HepG2 (cell line): Measurements from ENCODE around the gene CALML4. TPM values are rescaled to one million over a fixed set of nuclear protein-coding genes. Genes with fewer than 3 reads are reported as not detected.

Experiments used
- ATAC-seq: fragments of 200-7000 bp; cut with Tn5 transposase; 3 replicates; pipeline ENCODE4 v1.9.1; 2020; ENCODE audit warnings: mild to moderate bottlenecking, moderate library complexity
- BruUV-seq: library from RNA; stranded (reverse); fragments of 400-500 nt; replicated peaks from 2 replicates; lab custom pipeline; 2021; lab: Mats Ljungman, UMichigan
- CTCF ChIA-PET: fragments of 300-600 bp; formaldehyde crosslinking; extraction: SDS; loops from one replicate; lab custom pipeline; 2021; ENCODE audit warnings: low total read pairs, inconsistent platforms, low intra/inter-chr PET ratio; lab: Yijun Ruan, JAX
- POLR2A ChIA-PET: fragments of 350-600 bp; sonication (Branson Sonifier 250); formaldehyde crosslinking; loops from one replicate; lab custom pipeline; 2020; ENCODE audit warnings: antibody characterized with exemption, inconsistent platforms; lab: Yijun Ruan, JAX
- DNase-seq: peaks from one replicate; pipeline ENCODE4 v3.0.0-alpha.2; 2015; ENCODE audit warnings: low spot score
- FAIRE-seq: peaks from 3 replicates; lab custom pipeline; 2011; peaks lifted over from hg19 to GRCh38; lab: Jason Lieb, UNC
- H2AFZ ChIP-seq: one replicate; pipeline ENCODE4 v1.6.1; 2011; ENCODE audit warnings: low read length, inconsistent platforms
- H3K27ac ChIP-seq: fragments of 300-600 bp; 3 replicates; pipeline ENCODE4 v1.8.0; 2011; ENCODE audit warnings: mixed run types, mild to moderate bottlenecking, mixed read lengths, low read length, inconsistent platforms; ENCODE audit not compliant: insufficient read depth; ENCODE audit errors: extremely low read length
- H3K27me3 ChIP-seq, 2 experiments: fragments of 200-600 bp in 1 of 2; 2 replicates in 1 of 2; 3 replicates in 1 of 2; pipeline versions ENCODE4 v1.6.0 to v1.8.0; 2011; ENCODE audit warnings: low read length in 2 of 2, mild to moderate bottlenecking in 2 of 2, moderate library complexity in 2 of 2, inconsistent platforms in 1 of 2; ENCODE audit not compliant: insufficient read depth in 2 of 2, control insufficient read depth in 1 of 2
- H3K36me3 ChIP-seq, 2 experiments: fragments of 200-600 bp in 1 of 2; replicated peaks in 1 of 2; 2 replicates in 1 of 2; 3 replicates in 1 of 2; pipeline versions ENCODE4 v1.5.1 to v1.8.0; 2011; ENCODE audit warnings: low read length in 2 of 2, inconsistent platforms in 1 of 2; ENCODE audit not compliant: insufficient read depth in 2 of 2, control insufficient read depth in 1 of 2
- H3K4me1 ChIP-seq: 2 replicates; pipeline ENCODE4 v1.5.1; 2012; ENCODE audit warnings: low read length, inconsistent platforms; ENCODE audit not compliant: insufficient read depth
- H3K4me2 ChIP-seq: 2 replicates; pipeline ENCODE4 v1.6.0; 2011; ENCODE audit warnings: low read depth, low read length, inconsistent platforms
- H3K4me3 ChIP-seq, 3 experiments: fragments of 200-600 bp in 1 of 3; sonication (generic), shearing (Covaris generic) in 1 of 3; replicated peaks in 1 of 3; 2 replicates each; pipeline ENCODE4 v1.5.1; 2011 to 2016; ENCODE audit warnings: low read length in 3 of 3, inconsistent platforms in 2 of 3, low read depth in 2 of 3, mild to moderate bottlenecking in 2 of 3, control low read depth in 1 of 3, mixed read lengths in 1 of 3; ENCODE audit not compliant: insufficient read depth in 1 of 3
- H3K79me2 ChIP-seq: one replicate; pipeline ENCODE4 v1.6.1; 2011; ENCODE audit warnings: low read length, inconsistent platforms; ENCODE audit not compliant: insufficient read depth
- H3K9ac ChIP-seq: 2 replicates; pipeline ENCODE4 v1.6.0; 2011; ENCODE audit warnings: mild to moderate bottlenecking, low read depth, low read length, inconsistent platforms; ENCODE audit not compliant: insufficient read depth
- H3K9me3 ChIP-seq: 2 replicates; pipeline ENCODE4 v1.5.1; 2012; ENCODE audit warnings: mild to moderate bottlenecking, low read length
- H4K20me1 ChIP-seq: 2 replicates; pipeline ENCODE4 v1.6.0; 2011; ENCODE audit warnings: inconsistent platforms, mild to moderate bottlenecking, low read length, moderate library complexity; ENCODE audit not compliant: insufficient read depth
- LCORL ChIP-seq, 2 experiments: fragments of 450-650 bp in 1 of 2; sonication (generic) in 1 of 2; formaldehyde crosslinking in 1 of 2; IDR thresholded peaks; 2 replicates each; pipeline versions ENCODE4 v1.5.0 to v1.6.1; 2017 to 2020; ENCODE audit warnings: antibody characterized with exemption in 1 of 2, missing genetic modification reagents in 1 of 2
- ZFP36L1 ChIP-seq: sonication (generic); formaldehyde crosslinking; IDR thresholded peaks from 2 replicates; pipeline ENCODE4 v1.8.0; 2022; ENCODE audit warnings: mild to moderate bottlenecking, missing genetic modification reagents, moderate library complexity
- ZNF253 ChIP-seq: sonication (generic); formaldehyde crosslinking; IDR thresholded peaks from 2 replicates; pipeline ENCODE4 v1.8.0; 2022; ENCODE audit warnings: mild to moderate bottlenecking, missing genetic modification reagents, borderline replicate concordance
- ZNF350 ChIP-seq: sonication (generic); formaldehyde crosslinking; IDR thresholded peaks from 2 replicates; pipeline ENCODE4 v1.4.0; 2020; ENCODE audit warnings: mild to moderate bottlenecking, low read depth, missing genetic modification reagents, borderline replicate concordance
- ZNF790 ChIP-seq: sonication (generic); formaldehyde crosslinking; IDR thresholded peaks from 2 replicates; pipeline ENCODE4 v1.8.0; 2022; ENCODE audit warnings: missing genetic modification reagents, mild to moderate bottlenecking, borderline replicate concordance
- WGBS: methylation state at CpG from one replicate; pipeline ENCODE4 v1.1.6; 2017; ENCODE audit warnings: low lambda C conversion rate; 5-methylcytosine and 5-hydroxymethylcytosine counted together
- in situ Hi-C: cut with HindIII; loops from 2 replicates; pipeline ENCODE4 v1.10.0; 2017; ENCODE audit warnings: low pct_unique_long_range_greater_than_20kb; ENCODE audit not compliant: extremely low pct_ligation_motif_present
- intact Hi-C: fragments of 100-400 bp; cut with micrococcal nuclease; formaldehyde crosslinking; loops from one replicate; pipeline ENCODE4 v1.10.0; 2022; ENCODE audit not compliant: unreplicated experiment
- polyA plus RNA-seq, 8 experiments: library from polyadenylated mRNA; depleted of rRNA in 3 of 8; stranded (reverse) in 7 of 8; unstranded in 1 of 8; fragments of >200 nt; fragmentation: Illumina TruSeq in 4 of 8; extraction: Trizol in 4 of 8; gene quantifications; 2 replicates each; pipeline versions ENCODE4 v1.2.1 to v1.2.3, GENCODE V29; 2011 to 2016; ENCODE audit warnings: low read depth in 4 of 8, missing spikeins in 1 of 8, mixed read lengths in 1 of 8; ENCODE audit not compliant: insufficient read depth in 1 of 8
- total RNA-seq, 5 experiments: library from RNA; depleted of rRNA; stranded (reverse); fragments of >200 nt; fragmentation: Illumina TruSeq; extraction: Trizol; gene quantifications; 2 replicates each; pipeline ENCODE4 v1.2.3, GENCODE V29; 2016; ENCODE audit warnings: low read depth in 1 of 5
- TF ChIP-seq, protein P1 (sequence below): fragments of 450-650 bp; IDR thresholded peaks from 2 replicates; pipeline ENCODE4 v1.6.1; 2017; ENCODE audit warnings: mild to moderate bottlenecking
- TF ChIP-seq, protein P2 (sequence below): sonication (generic); formaldehyde crosslinking; IDR thresholded peaks from 2 replicates; pipeline ENCODE4 v1.5.0; 2020; ENCODE audit warnings: mild to moderate bottlenecking, missing genetic modification reagents

The CALML4 gene
- total and polyA plus RNA-seq, 2 of the 13 experiments (the other 11 are each of a cell fraction or from before 2014, with no cell fraction given), result 3.6 to 8.7 TPM

DNA sequence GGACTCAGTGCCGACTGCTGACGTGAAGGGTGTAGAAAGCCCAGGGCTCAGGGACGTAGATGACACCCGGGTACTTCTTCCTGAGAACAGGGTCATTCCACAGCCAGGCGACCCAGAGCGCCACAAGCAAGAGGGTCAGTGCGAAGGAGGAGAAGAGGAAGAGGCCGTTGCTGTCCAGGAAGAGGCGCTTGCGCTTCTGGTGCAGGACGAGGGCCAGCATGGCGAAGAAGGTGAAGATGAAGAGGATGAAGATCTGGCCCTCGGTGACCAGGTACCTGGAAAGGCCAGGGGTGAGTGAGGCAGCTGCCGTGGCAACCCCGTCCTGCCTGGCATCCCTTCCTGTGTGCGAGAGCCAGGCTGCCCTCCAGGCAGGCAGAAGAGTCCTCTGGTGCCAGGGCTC lies 3.0 kb upstream of the CALML4 start:
- no peak for ATAC-seq
- TF ChIP-seq LCORL (IDR thresholded peaks at IDR 0.05) (no peak), LCORL (CRISPR knock-in tag; IDR thresholded peaks at IDR 0.05) (no peak), ZNF790 (no peak), ZNF350 (CRISPR knock-in tag) (no peak), ZFP36L1 (CRISPR knock-in tag) (no peak), ZNF253 (CRISPR knock-in tag) (no peak)
- TF ChIP-seq, protein P1, sequence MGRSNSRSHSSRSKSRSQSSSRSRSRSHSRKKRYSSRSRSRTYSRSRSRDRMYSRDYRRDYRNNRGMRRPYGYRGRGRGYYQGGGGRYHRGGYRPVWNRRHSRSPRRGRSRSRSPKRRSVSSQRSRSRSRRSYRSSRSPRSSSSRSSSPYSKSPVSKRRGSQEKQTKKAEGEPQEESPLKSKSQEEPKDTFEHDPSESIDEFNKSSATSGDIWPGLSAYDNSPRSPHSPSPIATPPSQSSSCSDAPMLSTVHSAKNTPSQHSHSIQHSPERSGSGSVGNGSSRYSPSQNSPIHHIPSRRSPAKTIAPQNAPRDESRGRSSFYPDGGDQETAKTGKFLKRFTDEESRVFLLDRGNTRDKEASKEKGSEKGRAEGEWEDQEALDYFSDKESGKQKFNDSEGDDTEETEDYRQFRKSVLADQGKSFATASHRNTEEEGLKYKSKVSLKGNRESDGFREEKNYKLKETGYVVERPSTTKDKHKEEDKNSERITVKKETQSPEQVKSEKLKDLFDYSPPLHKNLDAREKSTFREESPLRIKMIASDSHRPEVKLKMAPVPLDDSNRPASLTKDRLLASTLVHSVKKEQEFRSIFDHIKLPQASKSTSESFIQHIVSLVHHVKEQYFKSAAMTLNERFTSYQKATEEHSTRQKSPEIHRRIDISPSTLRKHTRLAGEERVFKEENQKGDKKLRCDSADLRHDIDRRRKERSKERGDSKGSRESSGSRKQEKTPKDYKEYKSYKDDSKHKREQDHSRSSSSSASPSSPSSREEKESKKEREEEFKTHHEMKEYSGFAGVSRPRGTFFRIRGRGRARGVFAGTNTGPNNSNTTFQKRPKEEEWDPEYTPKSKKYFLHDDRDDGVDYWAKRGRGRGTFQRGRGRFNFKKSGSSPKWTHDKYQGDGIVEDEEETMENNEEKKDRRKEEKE, result no peak
- TF ChIP-seq, protein P2, sequence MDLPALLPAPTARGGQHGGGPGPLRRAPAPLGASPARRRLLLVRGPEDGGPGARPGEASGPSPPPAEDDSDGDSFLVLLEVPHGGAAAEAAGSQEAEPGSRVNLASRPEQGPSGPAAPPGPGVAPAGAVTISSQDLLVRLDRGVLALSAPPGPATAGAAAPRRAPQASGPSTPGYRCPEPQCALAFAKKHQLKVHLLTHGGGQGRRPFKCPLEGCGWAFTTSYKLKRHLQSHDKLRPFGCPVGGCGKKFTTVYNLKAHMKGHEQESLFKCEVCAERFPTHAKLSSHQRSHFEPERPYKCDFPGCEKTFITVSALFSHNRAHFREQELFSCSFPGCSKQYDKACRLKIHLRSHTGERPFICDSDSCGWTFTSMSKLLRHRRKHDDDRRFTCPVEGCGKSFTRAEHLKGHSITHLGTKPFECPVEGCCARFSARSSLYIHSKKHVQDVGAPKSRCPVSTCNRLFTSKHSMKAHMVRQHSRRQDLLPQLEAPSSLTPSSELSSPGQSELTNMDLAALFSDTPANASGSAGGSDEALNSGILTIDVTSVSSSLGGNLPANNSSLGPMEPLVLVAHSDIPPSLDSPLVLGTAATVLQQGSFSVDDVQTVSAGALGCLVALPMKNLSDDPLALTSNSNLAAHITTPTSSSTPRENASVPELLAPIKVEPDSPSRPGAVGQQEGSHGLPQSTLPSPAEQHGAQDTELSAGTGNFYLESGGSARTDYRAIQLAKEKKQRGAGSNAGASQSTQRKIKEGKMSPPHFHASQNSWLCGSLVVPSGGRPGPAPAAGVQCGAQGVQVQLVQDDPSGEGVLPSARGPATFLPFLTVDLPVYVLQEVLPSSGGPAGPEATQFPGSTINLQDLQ (CRISPR knock-in tag), result no peak
- H3K9ac ChIP-seq, result no peak overlapping the region
- H3K27me3 ChIP-seq, result no peaks in the 10 kb centered on the region
- DNase-seq, result no peak
- 0 out of 2 replicates have a peak, but pooled peaks cover 6% of the 10 kb centered on the region for H4K20me1 ChIP-seq
- FAIRE-seq, result no peak
- no TSS peak for BruUV-seq
- peaks cover 25% of the 10 kb centered on the region for H3K4me1 ChIP-seq
- no peak overlapping the region for H2AFZ ChIP-seq
- 96% methylated on average over 14 of the region's 16 CpGs for WGBS
- in situ Hi-C loops (no loop called here), intact Hi-C loops (no loop called here)
- ChIA-PET CTCF (no interaction called here), POLR2A (no interaction called here)
- H3K79me2 ChIP-seq, result no peaks in the 10 kb centered on the region
- no peak overlapping the region for H3K4me2 ChIP-seq
- no peak overlapping the region for H3K27ac ChIP-seq
- H3K9me3 ChIP-seq, result no peaks in the 10 kb centered on the region
- H3K4me3 ChIP-seq, result no peak overlapping the region
- peaks cover 3 to 8% of the 10 kb centered on the region in 2 experiments; a peak in 4 of 5 replicates for H3K36me3 ChIP-seq
